ENCODE data around the gene BAD. TPM values are rescaled to one million over a fixed set of nuclear protein-coding genes. Genes with fewer than 3 reads are reported as not detected.
A peak's percentile ranks its signal among the peaks of the same experiment; 100 is the strongest.

The BAD gene
- total and polyA plus RNA-seq, 8 donors = 40.4 to 343 (median 105) TPM

- no peaks in the 10 kb centered on the region for H3K27me3 ChIP-seq
- 89 to 94% (median 93%) methylated on average over 10 to 17 of the region's 17 CpGs for WGBS, 5 donors
Measured at GRCh38 chr11:64224151-64224890, 60.1 kb downstream of the BAD start.

GRCh38 chr11:64223001-64223651, 61.3 kb downstream of the BAD start:
- Histone ChIP-seq H3K27ac (no peak overlapping the region), H3K4me1 (peaks cover 21 to 42% (median 40%) of the 10 kb centered on the region in 4 donors), H3K9me3 (no peaks in the 10 kb centered on the region), H3K27me3 (no peaks in the 10 kb centered on the region), H3K36me3 (peaks cover 15 to 57% (median 51%) of the 10 kb centered on the region in 4 donors), H3K4me3 (no peak overlapping the region)
- no peak for TF ChIP-seq POLR2A (IDR thresholded peaks at IDR 0.05)
- no peak for TF ChIP-seq CTCF (IDR thresholded peaks at IDR 0.05)
- TF ChIP-seq POLR2AphosphoS5 (IDR thresholded peaks at IDR 0.05) = no peak
- TF ChIP-seq EP300 (IDR thresholded peaks at IDR 0.05) = no peak
- WGBS, 5 donors = 81 to 84% (median 82%) methylated on average over 12 to 24 of the region's 24 CpGs
- peak in 1 of 2 donors; percentile 14 for DNase-seq
- intact Hi-C loops (cut with DNase I; ENCODE audit: low total_unique reads) = no loop called here

More at GRCh38 chr11:64224151-64224890, 60.1 kb downstream of the BAD start:
- DNase-seq = no peak
- Histone ChIP-seq H3K4me3 (no peak overlapping the region), H3K27ac (no peak overlapping the region), H3K36me3 (peaks cover 15 to 47% (median 44%) of the 10 kb centered on the region in 4 donors), H3K9me3 (no peaks in the 10 kb centered on the region), H3K4me1 (peaks cover 26 to 53% (median 44%) of the 10 kb centered on the region in 4 donors)
- intact Hi-C loops (cut with DNase I; ENCODE audit: low total_unique reads) = no loop called here
- TF ChIP-seq POLR2AphosphoS5 (IDR thresholded peaks at IDR 0.05) (no peak), EP300 (IDR thresholded peaks at IDR 0.05) (no peak), CTCF (IDR thresholded peaks at IDR 0.05) (no peak), POLR2A (IDR thresholded peaks at IDR 0.05) (no peak)

GRCh38 chr11:64222651-64223000, 61.8 kb downstream of the BAD start:
- no peak overlapping the region for H3K4me3 ChIP-seq
- intact Hi-C loops (cut with DNase I; ENCODE audit: low total_unique reads) = no loop called here
- 54 to 73% (median 70%) methylated on average over 5 to 9 of the region's 9 CpGs for WGBS, 5 donors
- DNase-seq = no peak
- no peaks in the 10 kb centered on the region for H3K27me3 ChIP-seq
- no peak overlapping the region for H3K27ac ChIP-seq
- H3K4me1 ChIP-seq = peaks cover 17 to 37% (median 35%) of the 10 kb centered on the region in 4 donors
- TF ChIP-seq POLR2AphosphoS5 (IDR thresholded peaks at IDR 0.05) = no peak
- no peak for TF ChIP-seq EP300 (IDR thresholded peaks at IDR 0.05)
- TF ChIP-seq CTCF (IDR thresholded peaks at IDR 0.05) = no peak
- TF ChIP-seq POLR2A (IDR thresholded peaks at IDR 0.05) = no peak
- H3K36me3 ChIP-seq = peaks cover 15 to 58% (median 51%) of the 10 kb centered on the region in 4 donors
- H3K9me3 ChIP-seq = no peaks in the 10 kb centered on the region

- TF ChIP-seq EP300 (IDR thresholded peaks at IDR 0.05) (no peak), CTCF (IDR thresholded peaks at IDR 0.05) (no peak), POLR2AphosphoS5 (IDR thresholded peaks at IDR 0.05) (no peak), POLR2A (IDR thresholded peaks at IDR 0.05) (no peak)
- no peak for DNase-seq
- intact Hi-C loops (cut with DNase I; ENCODE audit: low total_unique reads) = no loop called here
- no peak overlapping the region for H3K4me3 ChIP-seq
- H3K27ac ChIP-seq = no peak overlapping the region
- H3K9me3 ChIP-seq = no peaks in the 10 kb centered on the region
- H3K4me1 ChIP-seq = peaks cover 8 to 24% (median 21%) of the 10 kb centered on the region in 4 donors
- WGBS, 5 donors = 84 to 95% (median 87%) methylated on average over 7 to 14 of the region's 14 CpGs
- H3K36me3 ChIP-seq = peaks cover 15 to 67% (median 57%) of the 10 kb centered on the region in 4 donors
- no peaks in the 10 kb centered on the region for H3K27me3 ChIP-seq
Measured at GRCh38 chr11:64220798-64221197, 63.7 kb downstream of the BAD start.

Data from stomach (tissue), 9 donors.